ENCODE measurements around the gene GDI1.

- TF ChIP-seq, protein P1, sequence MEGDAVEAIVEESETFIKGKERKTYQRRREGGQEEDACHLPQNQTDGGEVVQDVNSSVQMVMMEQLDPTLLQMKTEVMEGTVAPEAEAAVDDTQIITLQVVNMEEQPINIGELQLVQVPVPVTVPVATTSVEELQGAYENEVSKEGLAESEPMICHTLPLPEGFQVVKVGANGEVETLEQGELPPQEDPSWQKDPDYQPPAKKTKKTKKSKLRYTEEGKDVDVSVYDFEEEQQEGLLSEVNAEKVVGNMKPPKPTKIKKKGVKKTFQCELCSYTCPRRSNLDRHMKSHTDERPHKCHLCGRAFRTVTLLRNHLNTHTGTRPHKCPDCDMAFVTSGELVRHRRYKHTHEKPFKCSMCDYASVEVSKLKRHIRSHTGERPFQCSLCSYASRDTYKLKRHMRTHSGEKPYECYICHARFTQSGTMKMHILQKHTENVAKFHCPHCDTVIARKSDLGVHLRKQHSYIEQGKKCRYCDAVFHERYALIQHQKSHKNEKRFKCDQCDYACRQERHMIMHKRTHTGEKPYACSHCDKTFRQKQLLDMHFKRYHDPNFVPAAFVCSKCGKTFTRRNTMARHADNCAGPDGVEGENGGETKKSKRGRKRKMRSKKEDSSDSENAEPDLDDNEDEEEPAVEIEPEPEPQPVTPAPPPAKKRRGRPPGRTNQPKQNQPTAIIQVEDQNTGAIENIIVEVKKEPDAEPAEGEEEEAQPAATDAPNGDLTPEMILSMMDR (IDR thresholded peaks at IDR 0.05) = no peak
- TF ChIP-seq POLR2A (IDR thresholded peaks at IDR 0.05) = no peak
These were observed 34.3 kb upstream of the GDI1 start for GRCh38 chrX:154402622-154403127.

Measured in body of pancreas (tissue), 4 donors.